Measurements from ENCODE around the gene EIF3A. TPM values are rescaled to one million over a fixed set of nuclear protein-coding genes. Genes with fewer than 3 reads are reported as not detected.

Gene EIF3A
- total RNA-seq, 1 experiment from 2014 or later, result 89.3 TPM

GRCh38 chr10:118986815-118987790 is 93.5 kb downstream of the EIF3A start:
- Histone ChIP-seq H3K4me3 (ENCODE audit: insufficient read depth, low read depth, low read length) (no peak overlapping the region), H3K27me3 (ENCODE audit: control insufficient read depth, insufficient read depth, low read length) (no peaks in the 10 kb centered on the region), H3K36me3 (replicated peaks; ENCODE audit: control insufficient read depth, insufficient read depth, low read length) (no peaks in the 10 kb centered on the region)
- no peak for DNase-seq

GRCh38 chr10:118985576-118985975 is 95.0 kb downstream of the EIF3A start:
- DNase-seq, result no peak
- Histone ChIP-seq H3K36me3 (replicated peaks; ENCODE audit: control insufficient read depth, insufficient read depth, low read length) (no peaks in the 10 kb centered on the region), H3K27me3 (ENCODE audit: control insufficient read depth, insufficient read depth, low read length) (no peaks in the 10 kb centered on the region), H3K4me3 (ENCODE audit: insufficient read depth, low read depth, low read length) (no peak overlapping the region)

Other genes starting within 250 kb of the EIF3A start
- gene NANOS1, start 51.1 kb downstream of the EIF3A start, total RNA-seq (2014; rRNA removed; shearing (Covaris generic)), result 2.4 and 7.8 TPM in 2 replicates
- gene DENND10, start 23.3 kb upstream of the EIF3A start, total RNA-seq (2014; rRNA removed; shearing (Covaris generic)), result 77.1 and 82.6 TPM in 2 replicates
- gene SFXN4, start 84.9 kb upstream of the EIF3A start, total RNA-seq (2014; rRNA removed; shearing (Covaris generic)), result 15.3 and 24.6 TPM in 2 replicates
- gene PRDX3, start 98.0 kb upstream of the EIF3A start, total RNA-seq (2014; rRNA removed; shearing (Covaris generic)), result 411 and 445 TPM in 2 replicates
- gene GRK5, start 126.8 kb upstream of the EIF3A start, total RNA-seq (2014; rRNA removed; shearing (Covaris generic)), result 1.2 and 1.7 TPM in 2 replicates